Astrocyte (in vitro differentiated cells and primary cell): ENCODE results near the gene MAP2K2. TPM values are rescaled to one million over a fixed set of nuclear protein-coding genes. Genes with fewer than 3 reads are reported as not detected.
"Not testable (repeated sequence)": the region's sequence is repeated elsewhere in the genome, so short reads cannot be mapped to it uniquely, and the experiment has no call there.

Experiments
- DNase-seq: peaks from one replicate; pipeline ENCODE4 v3.0.0-alpha.2; 2010; ENCODE audit warnings: low read depth
- FAIRE-seq: peaks from 2 replicates; lab custom pipeline; 2011; peaks lifted over from hg19 to GRCh38; lab: Jason Lieb, UNC
- H2AFZ ChIP-seq: 2 replicates; pipeline ENCODE4 v1.6.0; 2012; ENCODE audit warnings: low read depth, low read length, inconsistent platforms
- H3K27ac ChIP-seq: 2 replicates; pipeline ENCODE4 v1.5.1; 2011; ENCODE audit warnings: low read depth, low read length, inconsistent platforms
- H3K27me3 ChIP-seq: 2 replicates; pipeline ENCODE4 v1.6.0; 2011; ENCODE audit warnings: low read length, inconsistent platforms; ENCODE audit not compliant: insufficient read depth
- H3K36me3 ChIP-seq: 2 replicates; pipeline ENCODE4 v1.5.1; 2011; ENCODE audit warnings: low read length, inconsistent platforms; ENCODE audit not compliant: insufficient read depth
- H3K4me1 ChIP-seq: 2 replicates; pipeline ENCODE4 v1.5.1; 2011; ENCODE audit warnings: low read length, inconsistent platforms; ENCODE audit not compliant: insufficient read depth
- H3K4me2 ChIP-seq: 2 replicates; pipeline ENCODE4 v1.6.0; 2012; ENCODE audit warnings: low read length, inconsistent platforms
- H3K4me3 ChIP-seq: 2 replicates; pipeline ENCODE4 v1.5.1; 2011; ENCODE audit warnings: low read depth, mild to moderate bottlenecking, low read length, inconsistent platforms; ENCODE audit not compliant: insufficient read depth
- H3K79me2 ChIP-seq: 2 replicates; pipeline ENCODE4 v1.6.0; 2012; ENCODE audit warnings: mild to moderate bottlenecking, low read length, inconsistent platforms; ENCODE audit not compliant: insufficient read depth
- H3K9ac ChIP-seq: 2 replicates; pipeline ENCODE4 v1.6.0; 2012; ENCODE audit warnings: mild to moderate bottlenecking, low read length, inconsistent platforms
- H3K9me3 ChIP-seq: 2 replicates; pipeline ENCODE4 v1.5.1; 2012; ENCODE audit warnings: low read depth, mild to moderate bottlenecking, low read length, inconsistent platforms; ENCODE audit not compliant: insufficient read depth
- H4K20me1 ChIP-seq: 2 replicates; pipeline ENCODE4 v1.6.0; 2012; ENCODE audit warnings: low read length, inconsistent platforms; ENCODE audit not compliant: insufficient read depth
- H3K27ac Mint-ChIP-seq: one replicate; pipeline ENCODE4 v1.8.0; 2021; ENCODE audit warnings: mild to moderate bottlenecking, mixed read lengths; ENCODE audit not compliant: unreplicated experiment
- H3K27me3 Mint-ChIP-seq: one replicate; pipeline ENCODE4 v1.8.0; 2021; ENCODE audit warnings: low read depth, mixed read lengths; ENCODE audit not compliant: unreplicated experiment
- H3K36me3 Mint-ChIP-seq: one replicate; pipeline ENCODE4 v1.8.0; 2021; ENCODE audit warnings: low read depth, mixed read lengths; ENCODE audit not compliant: unreplicated experiment
- H3K4me1 Mint-ChIP-seq: one replicate; pipeline ENCODE4 v1.8.0; 2021; ENCODE audit warnings: low read depth, mixed read lengths; ENCODE audit not compliant: unreplicated experiment
- H3K4me3 Mint-ChIP-seq: one replicate; pipeline ENCODE4 v1.8.0; 2021; ENCODE audit warnings: mild to moderate bottlenecking, moderate library complexity, mixed read lengths; ENCODE audit not compliant: unreplicated experiment
- H3K9me3 Mint-ChIP-seq: one replicate; pipeline ENCODE4 v1.8.0; 2021; ENCODE audit warnings: mild to moderate bottlenecking, mixed read lengths; ENCODE audit not compliant: unreplicated experiment
- CTCF ChIP-seq: IDR thresholded peaks from 2 replicates; pipeline ENCODE4 v1.5.1; 2011; ENCODE audit warnings: low read depth, mild to moderate bottlenecking, inconsistent platforms, low read length, moderate library complexity; ENCODE audit not compliant: insufficient read depth
- EZH2 ChIP-seq: IDR thresholded peaks from 2 replicates; pipeline ENCODE4 v1.6.1; 2012; ENCODE audit warnings: mild to moderate bottlenecking, low read length, inconsistent platforms; ENCODE audit not compliant: insufficient read depth
- total RNA-seq: library from RNA; stranded (reverse); gene quantifications from 2 replicates; pipeline ENCODE4 v1.2.1, GENCODE V29; 2021

The MAP2K2 gene
- total RNA-seq, 1 donor from 2014 or later, result 190 TPM

GRCh38 chr19:4171676-4172075 lies 47.8 kb upstream of the MAP2K2 start:
- Histone ChIP-seq H3K79me2 (no peaks in the 10 kb centered on the region), H3K9ac (no peak overlapping the region), H3K9me3 (no peaks in the 10 kb centered on the region), H3K27ac (no peak overlapping the region), H3K4me2 (no peak overlapping the region), H3K4me1 (no peaks in the 10 kb centered on the region), H2AFZ (no peak overlapping the region), H4K20me1 (peaks cover 11% of the 10 kb centered on the region), H3K4me3 (no peak overlapping the region), H3K27me3 (peaks cover 11% of the 10 kb centered on the region), H3K36me3 (no peaks in the 10 kb centered on the region)
- TF ChIP-seq EZH2, result no peak
- TF ChIP-seq CTCF, result no peak
- Mint-ChIP-seq H3K4me3 (no peak overlapping the region), H3K9me3 (peaks cover 5% of the 10 kb centered on the region), H3K27me3 (peaks cover 39% of the 10 kb centered on the region), H3K27ac (no peak overlapping the region), H3K4me1 (no peaks in the 10 kb centered on the region), H3K36me3 (peaks cover 3% of the 10 kb centered on the region)
- no peak for FAIRE-seq
- DNase-seq, result no peak

- Histone ChIP-seq H3K4me3 (no peak overlapping the region), H3K4me2 (no peak overlapping the region), H3K9ac (no peak overlapping the region), H3K27me3 (peaks cover 2% of the 10 kb centered on the region), H3K36me3 (no peaks in the 10 kb centered on the region), H2AFZ (no peak overlapping the region), H3K79me2 (no peaks in the 10 kb centered on the region), H3K4me1 (no peaks in the 10 kb centered on the region), H3K27ac (no peak overlapping the region), H4K20me1 (no peaks in the 10 kb centered on the region), H3K9me3 (no peaks in the 10 kb centered on the region)
- peaks cover 42% of the 10 kb centered on the region for H3K27me3 Mint-ChIP-seq
- H3K4me1 Mint-ChIP-seq, result no peaks in the 10 kb centered on the region
- DNase-seq, result no peak
- H3K4me3 Mint-ChIP-seq, result no peak overlapping the region
- TF ChIP-seq CTCF (no peak), EZH2 (no peak)
- no peak for FAIRE-seq
- no peaks in the 10 kb centered on the region for H3K36me3 Mint-ChIP-seq
- H3K27ac Mint-ChIP-seq, result no peak overlapping the region
- no peaks in the 10 kb centered on the region for H3K9me3 Mint-ChIP-seq
These were observed 40.3 kb upstream of the MAP2K2 start for GRCh38 chr19:4164262-4164661.

DNA sequence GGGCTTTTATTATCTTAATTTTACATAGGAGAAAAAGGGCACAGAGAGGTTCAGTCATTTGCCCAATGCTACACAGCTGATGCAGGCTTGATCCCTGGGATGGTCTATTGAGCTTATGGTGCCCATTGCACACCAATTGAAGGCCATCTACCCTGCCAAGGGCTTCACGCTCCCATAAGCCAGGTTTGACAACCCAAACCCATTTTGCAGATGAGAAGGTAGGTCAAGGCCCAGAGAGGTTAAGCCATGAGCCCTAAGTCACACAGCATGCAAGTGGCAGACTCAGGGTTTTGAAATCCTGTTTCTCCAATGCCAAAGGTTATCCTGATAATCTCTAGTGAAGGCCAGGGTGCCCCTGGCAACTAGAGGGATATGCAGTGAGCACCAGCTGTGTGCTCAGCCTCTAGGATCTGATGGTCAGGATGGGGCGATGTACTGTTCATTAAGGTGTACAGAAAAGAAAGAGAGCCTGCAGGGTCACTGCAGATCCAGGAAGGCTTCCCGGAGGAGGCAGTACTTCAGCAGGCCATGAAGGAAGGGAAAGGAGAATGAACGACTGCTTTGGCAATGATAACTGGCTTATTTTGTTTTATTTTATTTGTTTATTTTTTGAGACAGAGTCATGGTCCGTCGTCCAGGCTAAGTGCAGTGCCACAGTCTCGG lies 37.6 kb upstream of the MAP2K2 start:
- Histone ChIP-seq H2AFZ (no peak overlapping the region), H3K4me2 (no peak overlapping the region), H3K4me1 (no peaks in the 10 kb centered on the region), H3K9ac (no peak overlapping the region), H3K9me3 (no peaks in the 10 kb centered on the region), H4K20me1 (no peaks in the 10 kb centered on the region), H3K27me3 (no peaks in the 10 kb centered on the region), H3K27ac (no peak overlapping the region), H3K4me3 (no peak overlapping the region), H3K79me2 (no peaks in the 10 kb centered on the region), H3K36me3 (no peaks in the 10 kb centered on the region)
- Mint-ChIP-seq H3K4me1 (no peaks in the 10 kb centered on the region), H3K36me3 (no peaks in the 10 kb centered on the region), H3K4me3 (peak overlapping the region; percentile 35), H3K27me3 (peaks cover 30% of the 10 kb centered on the region), H3K27ac (no peak overlapping the region), H3K9me3 (no peaks in the 10 kb centered on the region)
- TF ChIP-seq CTCF, result no peak
- no peak for TF ChIP-seq EZH2
- DNase-seq (no peak), FAIRE-seq (no peak)

GRCh38 chr19:4157971-4158370 lies 34.0 kb upstream of the MAP2K2 start:
- H4K20me1 ChIP-seq, H3K4me1 Mint-ChIP-seq, FAIRE-seq, H3K36me3 Mint-ChIP-seq, H3K4me2 ChIP-seq, DNase-seq, H3K4me1 ChIP-seq, H3K9ac ChIP-seq, H3K27ac Mint-ChIP-seq, H3K4me3 Mint-ChIP-seq, H3K27ac ChIP-seq, H3K9me3 Mint-ChIP-seq, H3K79me2 ChIP-seq, H3K9me3 ChIP-seq, H3K36me3 ChIP-seq, H3K4me3 ChIP-seq, H3K27me3 ChIP-seq, H2AFZ ChIP-seq: not testable (repeated sequence)
- peaks cover 32% of the 10 kb centered on the region for H3K27me3 Mint-ChIP-seq
